Pancreas (tissue), 10 donors: ENCODE data around the gene USP5. TPM values are rescaled to one million over a fixed set of nuclear protein-coding genes. Genes with fewer than 3 reads are reported as not detected.

Experiments
- ATAC-seq, 4 donors: fragments of 200-7000 bp; cut with Tn5 transposase; one replicate each; pipeline versions ENCODE4 v1.8.0 to v1.9.1; 2020; ENCODE audit warnings: mild to moderate bottlenecking in 4 of 4, moderate library complexity in 4 of 4
- DNase-seq, 6 donors: peaks; one replicate each; pipeline ENCODE4 v3.0.0-alpha.2; 2020
- FAIRE-seq: peaks from 2 replicates; lab custom pipeline; 2012; peaks lifted over from hg19 to GRCh38; lab: Jason Lieb, UNC
- H3K27ac ChIP-seq, 4 donors: fragments of 200-600 bp; sonication (generic); 1 replicate in 3 of 4; 2 replicates in 1 of 4; pipeline versions ENCODE4 v1.5.0 to v1.8.0; 2020
- H3K27me3 ChIP-seq, 4 donors: fragments of 200-600 bp; one replicate each; pipeline ENCODE4 v1.8.0; 2021
- H3K36me3 ChIP-seq, 3 donors: fragments of 200-600 bp; sonication (generic) in 1 of 3; one replicate each; pipeline versions ENCODE4 v1.5.0 to v1.8.0; 2020 to 2021
- H3K4me1 ChIP-seq, 3 donors: fragments of 200-600 bp; one replicate each; pipeline ENCODE4 v1.8.0; 2021
- H3K4me3 ChIP-seq, 4 donors: fragments of 200-600 bp; sonication (generic) in 2 of 4; one replicate each; pipeline versions ENCODE4 v1.5.0 to v1.8.0; 2020 to 2021
- H3K9me3 ChIP-seq, 4 donors: fragments of 200-600 bp; one replicate each; pipeline ENCODE4 v1.8.0; 2021
- WGBS, 2 donors: extraction: QIAGEN DNeasy Blood & Tissue Kit; methylation state at CpG; one replicate each; pipeline ENCODE4 v1.1.7; 2013; 5-methylcytosine and 5-hydroxymethylcytosine counted together
- intact Hi-C, 3 donors: fragments of 100-400 bp; cut with DNase I; formaldehyde crosslinking; loops; one replicate each; pipeline versions ENCODE4 v1.11.1 to v1.14.2; 2022
- polyA plus RNA-seq, 2 donors: library from polyadenylated mRNA; stranded (reverse); fragments of 200-250 nt; gene quantifications; one replicate each; pipeline ENCODE4 v1.2.3, GENCODE V29; 2013
- total RNA-seq, 6 donors: library from RNA; stranded (reverse); fragmentation: NEBNext Ultra II Directional in 4 of 6; extraction: Animal tissue kit (Norgen Biotek cat#: 25700) in 4 of 6; gene quantifications; one replicate each; pipeline versions ENCODE4 v1.2.1 to v1.2.4, GENCODE V29; 2021 to 2023
- TF ChIP-seq, protein P1 (sequence below), 4 donors: fragments of 200-600 bp; sonication (generic) in 3 of 4; IDR thresholded peaks; one replicate each; pipeline versions ENCODE4 v1.5.0 to v1.8.0; 2021; ENCODE audit warnings: antibody characterized with exemption in 4 of 4
- donor health status: healthy with polysubstance abuse.
- donor health status: DM: no; HTN: no; CAD: no; lungs with moderate emphysema.
- donor health status: DM: no; HTN: no; CAD: no.
- donor health status: control.
- donor health status: control.
- donor health status: Bipolar disorder and iron deficiency.
- donor health status: DM: yes; HTN: yes; CAD: no.
- donor health status: DM: no; HTN: no; CAD: no.
- donor health status: DM: no; HTN: no; CAD: no.
- donor health status: DM: yes; HTN: yes; CAD: no.

The USP5 gene
- total and polyA plus RNA-seq, 8 donors = 17.8 to 38.4 (median 25.3) TPM

DNA sequence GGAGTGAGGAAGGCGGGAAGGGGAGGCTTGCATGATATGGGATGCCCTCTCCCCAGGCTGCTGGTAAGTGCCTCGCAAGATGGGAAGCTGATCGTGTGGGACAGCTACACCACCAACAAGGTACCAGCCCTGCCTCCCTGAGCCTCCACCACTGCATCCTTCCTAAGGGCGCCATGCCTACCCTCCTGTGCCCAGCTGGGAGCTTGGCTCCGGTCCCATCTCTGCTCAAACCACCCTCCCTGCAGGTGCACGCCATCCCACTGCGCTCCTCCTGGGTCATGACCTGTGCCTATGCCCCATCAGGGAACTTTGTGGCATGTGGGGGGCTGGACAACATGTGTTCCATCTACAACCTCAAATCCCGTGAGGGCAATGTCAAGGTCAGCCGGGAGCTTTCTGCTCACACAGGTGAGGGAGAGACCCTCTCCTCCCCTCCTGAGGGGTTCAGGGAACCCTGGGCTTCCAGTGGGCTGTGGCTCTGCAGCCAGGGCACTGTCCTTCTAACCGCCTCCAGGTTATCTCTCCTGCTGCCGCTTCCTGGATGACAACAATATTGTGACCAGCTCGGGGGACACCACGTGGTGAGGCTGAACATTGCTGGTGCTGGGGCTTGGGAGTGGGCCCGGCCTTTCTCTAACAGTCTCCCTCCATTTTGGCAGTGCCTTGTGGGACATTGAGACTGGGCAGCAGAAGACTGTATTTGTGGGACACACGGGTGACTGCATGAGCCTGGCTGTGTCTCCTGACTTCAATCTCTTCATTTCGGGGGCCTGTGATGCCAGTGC, 8.6 kb upstream of the USP5 start:
- H3K27ac ChIP-seq = no peak overlapping the region
- H3K27me3 ChIP-seq = no peaks in the 10 kb centered on the region
- no peak for ATAC-seq
- no peak for DNase-seq
- no peaks in the 10 kb centered on the region for H3K36me3 ChIP-seq
- TF ChIP-seq, protein P1, sequence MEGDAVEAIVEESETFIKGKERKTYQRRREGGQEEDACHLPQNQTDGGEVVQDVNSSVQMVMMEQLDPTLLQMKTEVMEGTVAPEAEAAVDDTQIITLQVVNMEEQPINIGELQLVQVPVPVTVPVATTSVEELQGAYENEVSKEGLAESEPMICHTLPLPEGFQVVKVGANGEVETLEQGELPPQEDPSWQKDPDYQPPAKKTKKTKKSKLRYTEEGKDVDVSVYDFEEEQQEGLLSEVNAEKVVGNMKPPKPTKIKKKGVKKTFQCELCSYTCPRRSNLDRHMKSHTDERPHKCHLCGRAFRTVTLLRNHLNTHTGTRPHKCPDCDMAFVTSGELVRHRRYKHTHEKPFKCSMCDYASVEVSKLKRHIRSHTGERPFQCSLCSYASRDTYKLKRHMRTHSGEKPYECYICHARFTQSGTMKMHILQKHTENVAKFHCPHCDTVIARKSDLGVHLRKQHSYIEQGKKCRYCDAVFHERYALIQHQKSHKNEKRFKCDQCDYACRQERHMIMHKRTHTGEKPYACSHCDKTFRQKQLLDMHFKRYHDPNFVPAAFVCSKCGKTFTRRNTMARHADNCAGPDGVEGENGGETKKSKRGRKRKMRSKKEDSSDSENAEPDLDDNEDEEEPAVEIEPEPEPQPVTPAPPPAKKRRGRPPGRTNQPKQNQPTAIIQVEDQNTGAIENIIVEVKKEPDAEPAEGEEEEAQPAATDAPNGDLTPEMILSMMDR (IDR thresholded peaks at IDR 0.05) = no peak
- H3K4me3 ChIP-seq = no peak overlapping the region
- H3K9me3 ChIP-seq = no peaks in the 10 kb centered on the region
- intact Hi-C loops = no loop called here
- H3K4me1 ChIP-seq = no peaks in the 10 kb centered on the region
- no peak for FAIRE-seq
- WGBS, 2 donors = 74 to 80% methylated on average over 16 of the region's 16 CpGs

DNA sequence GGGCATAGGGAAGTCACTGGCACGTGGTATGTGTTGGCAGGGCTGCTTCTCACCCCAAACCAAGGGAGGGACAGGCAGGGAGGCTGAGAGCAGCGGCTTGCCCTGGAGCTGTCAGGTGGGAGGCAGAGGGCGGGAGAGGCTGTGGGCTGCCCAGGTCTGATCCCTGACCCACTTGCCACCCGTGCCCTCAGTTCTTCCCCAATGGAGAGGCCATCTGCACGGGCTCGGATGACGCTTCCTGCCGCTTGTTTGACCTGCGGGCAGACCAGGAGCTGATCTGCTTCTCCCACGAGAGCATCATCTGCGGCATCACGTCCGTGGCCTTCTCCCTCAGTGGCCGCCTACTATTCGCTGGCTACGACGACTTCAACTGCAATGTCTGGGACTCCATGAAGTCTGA, 6.6 kb upstream of the USP5 start:
- intact Hi-C loops = no loop called here
- Histone ChIP-seq H3K27me3 (no peaks in the 10 kb centered on the region), H3K36me3 (no peaks in the 10 kb centered on the region), H3K4me3 (no peak overlapping the region), H3K27ac (no peak overlapping the region), H3K9me3 (no peaks in the 10 kb centered on the region), H3K4me1 (no peaks in the 10 kb centered on the region)
- 90 to 92% methylated on average over 16 to 17 of the region's 17 CpGs for WGBS, 2 donors
- TF ChIP-seq, protein P1 (IDR thresholded peaks at IDR 0.05) = no peak
- DNase-seq (no peak), ATAC-seq (no peak), FAIRE-seq (no peak)

DNA sequence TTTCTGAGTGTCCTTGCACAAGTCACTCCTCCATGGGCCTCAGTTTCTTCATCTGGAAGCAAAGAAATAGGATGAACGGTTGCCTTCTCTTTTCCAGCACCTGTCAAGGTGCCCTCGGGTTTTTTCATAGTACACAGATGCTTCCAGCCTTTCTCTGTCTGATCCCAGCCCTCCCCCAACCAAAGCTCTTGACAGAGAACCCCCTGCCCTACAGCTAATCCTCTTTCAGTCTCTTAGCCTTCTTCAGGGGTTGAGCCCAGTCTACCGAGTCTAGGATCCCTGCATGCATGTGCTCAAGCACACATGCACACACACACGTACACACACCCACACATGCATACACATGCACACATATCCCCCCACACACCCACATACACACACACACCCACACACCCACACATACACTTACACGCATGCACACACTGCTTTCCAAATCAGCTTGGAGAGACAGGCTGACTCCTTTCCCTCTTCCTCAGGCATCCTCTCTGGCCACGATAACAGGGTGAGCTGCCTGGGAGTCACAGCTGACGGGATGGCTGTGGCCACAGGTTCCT, 5.6 kb upstream of the USP5 start:
- TF ChIP-seq, protein P1 (IDR thresholded peaks at IDR 0.05) = no peak
- H3K27ac ChIP-seq = no peak overlapping the region
- WGBS, 2 donors = 86 to 88% methylated on average over 7 of the region's 7 CpGs
- no peaks in the 10 kb centered on the region for H3K27me3 ChIP-seq
- H3K4me1 ChIP-seq = peaks cover 0 to 3% (median 0%) of the 10 kb centered on the region in 3 donors
- H3K4me3 ChIP-seq = no peak overlapping the region
- no peaks in the 10 kb centered on the region for H3K9me3 ChIP-seq
- no peaks in the 10 kb centered on the region for H3K36me3 ChIP-seq
- FAIRE-seq (no peak), ATAC-seq (no peak), DNase-seq (no peak)
- intact Hi-C loops = no loop called here

DNA sequence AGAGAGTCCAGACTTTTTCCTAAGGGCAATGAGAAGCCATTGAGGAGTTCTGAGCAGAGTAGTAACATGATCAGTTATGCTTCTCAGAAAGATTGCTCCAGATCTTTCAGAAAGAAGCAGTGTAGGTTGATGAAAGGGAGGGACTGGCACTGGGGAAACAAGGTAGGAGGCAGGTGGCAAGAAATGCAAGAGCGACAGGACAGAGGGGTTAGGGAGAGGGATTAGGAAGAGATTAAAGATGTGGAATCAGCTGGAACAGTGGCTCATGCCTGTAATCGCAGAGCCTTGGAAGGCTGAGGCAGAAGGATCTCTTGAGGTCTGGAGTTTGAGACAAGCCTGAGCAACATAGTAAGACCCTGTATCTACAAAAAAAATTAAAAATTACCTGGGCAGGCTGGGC, 4.3 kb upstream of the USP5 start:
- no peak for DNase-seq
- Histone ChIP-seq H3K4me1 (peaks cover 0 to 3% (median 0%) of the 10 kb centered on the region in 3 donors), H3K36me3 (no peaks in the 10 kb centered on the region), H3K27me3 (no peaks in the 10 kb centered on the region), H3K4me3 (no peak overlapping the region), H3K9me3 (no peaks in the 10 kb centered on the region), H3K27ac (no peak overlapping the region)
- no peak for FAIRE-seq
- intact Hi-C loops = no loop called here
- ATAC-seq = no peak
- 96 to 100% methylated on average over 2 of the region's 2 CpGs for WGBS, 2 donors
- TF ChIP-seq, protein P1 (IDR thresholded peaks at IDR 0.05) = no peak

DNA sequence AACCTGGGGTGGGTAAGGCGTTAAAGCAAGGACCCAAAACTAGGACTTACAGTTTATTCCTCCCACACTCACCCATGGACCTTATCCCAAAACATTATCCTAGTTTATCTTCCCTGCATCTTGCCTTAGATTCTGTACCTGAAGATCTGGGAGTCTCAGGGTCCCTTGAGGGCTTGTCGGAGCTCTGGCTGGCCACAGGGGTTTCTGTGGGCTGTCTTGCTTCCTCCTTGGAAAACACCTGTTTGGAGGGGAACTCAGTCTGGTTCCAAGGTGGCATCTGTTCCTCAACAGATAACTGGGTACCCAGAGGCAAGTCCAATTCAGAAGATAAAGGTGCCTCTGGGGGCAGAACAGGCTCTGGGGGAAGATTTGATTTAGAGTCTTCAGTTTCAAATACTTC, 2.5 kb upstream of the USP5 start:
- intact Hi-C loops = no loop called here
- H3K36me3 ChIP-seq = no peaks in the 10 kb centered on the region
- DNase-seq (no peak), ATAC-seq (no peak), FAIRE-seq (no peak)
- peaks cover 0 to 10% (median 7%) of the 10 kb centered on the region in 3 donors for H3K4me1 ChIP-seq
- no peak overlapping the region for H3K27ac ChIP-seq
- 92 to 94% methylated on average over 2 of the region's 2 CpGs for WGBS, 2 donors
- no peaks in the 10 kb centered on the region for H3K27me3 ChIP-seq
- no peaks in the 10 kb centered on the region for H3K9me3 ChIP-seq
- TF ChIP-seq, protein P1 (IDR thresholded peaks at IDR 0.05) = no peak
- no peak overlapping the region for H3K4me3 ChIP-seq
